ENCODE measurements around the gene POLRMT.
A peak's percentile ranks its signal among the peaks of the same experiment; 100 is the strongest.
"Not testable (repeated sequence)": the region's sequence is repeated elsewhere in the genome, so short reads cannot be mapped to it uniquely, and the experiment has no call there.

The POLRMT gene

GRCh38 chr19:643736-644135, 10.4 kb upstream of the POLRMT start:
- no peaks in the 10 kb centered on the region for H3K27me3 Mint-ChIP-seq
- H3K36me3 Mint-ChIP-seq, result peaks cover 2% of the 10 kb centered on the region
- no peaks in the 10 kb centered on the region for H3K9me3 Mint-ChIP-seq
- H3K27ac Mint-ChIP-seq, result no peak overlapping the region
- H3K4me3 Mint-ChIP-seq, result no peak overlapping the region
- H3K4me1 Mint-ChIP-seq, result peaks cover 5% of the 10 kb centered on the region

DNA sequence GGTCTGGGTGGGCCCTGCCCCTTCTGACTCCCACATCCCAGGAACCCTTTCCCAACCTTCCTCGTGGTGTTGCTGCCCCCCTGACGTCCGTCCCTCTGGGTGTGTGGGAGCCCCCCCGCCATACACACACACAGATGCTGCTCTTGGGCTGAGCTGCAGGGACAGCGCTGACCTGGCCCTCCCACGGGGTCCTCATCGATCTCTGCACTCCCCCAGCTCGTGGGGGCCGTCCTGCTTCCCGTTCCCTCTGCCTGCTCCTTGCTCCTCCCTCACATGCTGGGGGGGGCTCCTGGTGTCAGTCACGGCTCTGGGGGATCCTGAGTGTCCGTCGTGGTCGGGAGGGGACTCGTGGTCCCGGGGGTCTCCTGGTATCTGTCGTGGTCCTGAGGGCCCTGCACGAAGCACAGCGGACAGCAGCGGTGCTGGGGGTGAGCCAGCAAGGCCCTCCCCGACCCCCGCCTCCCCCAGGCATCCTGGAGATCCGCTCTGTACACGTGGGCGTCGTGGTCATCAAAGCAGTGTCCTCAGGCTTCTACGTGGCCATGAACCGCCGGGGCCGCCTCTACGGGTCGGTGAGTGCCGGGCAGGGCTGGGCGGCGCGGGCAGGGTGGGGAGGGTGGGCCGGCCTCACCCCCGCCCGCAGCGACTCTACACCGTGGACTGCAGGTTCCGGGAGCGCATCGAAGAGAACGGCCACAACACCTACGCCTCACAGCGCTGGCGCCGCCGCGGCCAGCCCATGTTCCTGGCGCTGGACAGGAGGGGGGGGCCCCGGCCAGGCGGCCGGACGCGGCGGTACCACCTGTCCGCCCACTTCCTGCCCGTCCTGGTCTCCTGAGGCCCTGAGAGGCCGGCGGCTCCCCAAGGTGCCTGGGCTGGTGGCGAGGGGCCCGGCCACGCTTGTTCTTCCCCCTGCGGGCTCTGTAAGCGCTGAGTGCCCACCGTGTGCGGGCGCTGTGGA, 9.7 kb upstream of the POLRMT start:
- Mint-ChIP-seq H3K27me3 (no peaks in the 10 kb centered on the region), H3K36me3 (peaks cover 2% of the 10 kb centered on the region), H3K9me3 (no peaks in the 10 kb centered on the region), H3K27ac (no peak overlapping the region), H3K4me3 (no peak overlapping the region), H3K4me1 (peaks cover 5% of the 10 kb centered on the region)

DNA sequence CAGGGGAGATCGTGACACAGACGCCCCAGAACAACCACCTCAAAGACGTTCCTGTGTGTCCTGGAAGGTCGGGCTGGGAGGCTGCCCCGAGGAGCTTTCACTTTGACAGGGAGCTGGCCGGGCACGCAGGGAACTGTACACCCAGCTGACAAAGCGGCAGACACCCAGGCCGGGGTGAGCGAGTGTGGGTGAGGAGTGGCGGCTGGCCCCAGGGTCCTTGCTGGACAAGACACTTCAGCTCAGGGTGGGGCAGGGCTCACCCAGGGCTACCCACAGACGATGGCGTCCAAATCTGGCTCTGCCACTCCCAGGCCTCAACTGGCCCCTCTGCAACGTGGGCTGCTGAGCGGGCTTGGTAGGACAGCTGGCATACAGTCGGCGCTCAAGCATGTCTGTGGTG, 8.4 kb upstream of the POLRMT start:
- no peak overlapping the region for H3K4me3 Mint-ChIP-seq
- H3K4me1 Mint-ChIP-seq, result peaks cover 5% of the 10 kb centered on the region
- no peaks in the 10 kb centered on the region for H3K9me3 Mint-ChIP-seq
- H3K36me3 Mint-ChIP-seq, result peaks cover 2% of the 10 kb centered on the region
- no peak overlapping the region for H3K27ac Mint-ChIP-seq
- no peaks in the 10 kb centered on the region for H3K27me3 Mint-ChIP-seq

GRCh38 chr19:640606-641189, 7.4 kb upstream of the POLRMT start:
- peaks cover 5% of the 10 kb centered on the region for H3K4me1 Mint-ChIP-seq
- no peak overlapping the region for H3K4me3 Mint-ChIP-seq
- H3K27me3 Mint-ChIP-seq, result no peaks in the 10 kb centered on the region
- H3K9me3 Mint-ChIP-seq, result no peaks in the 10 kb centered on the region
- no peak overlapping the region for H3K27ac Mint-ChIP-seq
- no peaks in the 10 kb centered on the region for H3K36me3 Mint-ChIP-seq

DNA sequence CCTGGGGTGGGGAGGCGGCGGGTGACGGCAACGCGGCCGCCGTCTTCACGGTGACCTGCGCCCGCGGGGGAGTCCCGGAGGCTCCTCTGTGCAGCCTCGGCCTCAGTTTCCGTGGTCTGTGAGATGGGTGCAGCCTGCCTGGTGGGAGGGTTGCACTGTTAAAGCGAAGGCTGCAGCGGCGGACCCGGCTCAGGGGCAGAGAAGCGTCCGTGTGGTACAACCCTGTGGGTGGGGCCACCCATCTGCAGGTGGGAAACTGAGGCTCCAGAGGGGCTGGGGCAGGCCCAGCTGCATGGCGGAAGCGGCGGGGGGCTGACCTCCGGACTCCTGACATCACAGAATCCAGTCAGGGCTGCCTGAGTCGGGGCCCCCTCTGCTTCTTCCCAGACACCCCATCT, 6.8 kb upstream of the POLRMT start:
- no peaks in the 10 kb centered on the region for H3K27me3 Mint-ChIP-seq
- H3K9me3 Mint-ChIP-seq, result no peaks in the 10 kb centered on the region
- no peak overlapping the region for H3K27ac Mint-ChIP-seq
- no peaks in the 10 kb centered on the region for H3K36me3 Mint-ChIP-seq
- peaks cover 5% of the 10 kb centered on the region for H3K4me1 Mint-ChIP-seq
- H3K4me3 Mint-ChIP-seq, result no peak overlapping the region

- Mint-ChIP-seq H3K36me3 (no peaks in the 10 kb centered on the region), H3K27ac (peak within 1 kb of the TSS; percentile 96), H3K4me3 (peak within 1 kb of the TSS; percentile 85), H3K9me3 (no peaks in the 10 kb centered on the region), H3K4me1 (peaks cover 5% of the 10 kb centered on the region), H3K27me3 (no peaks in the 10 kb centered on the region)
These were observed 6.2 kb upstream of the POLRMT start, which contains the start of gene FGF22 for GRCh38 chr19:639253-640160. FGF22 (plus strand) TSS chr19:639879; CDS start chr19:639926, 47 bp downstream.

GRCh38 chr19:638906-639252, 5.5 kb upstream of the POLRMT start:
- H3K9me3 Mint-ChIP-seq, result no peaks in the 10 kb centered on the region
- H3K4me1 Mint-ChIP-seq, result peaks cover 9% of the 10 kb centered on the region
- no peak overlapping the region for H3K27ac Mint-ChIP-seq
- H3K36me3 Mint-ChIP-seq, result no peaks in the 10 kb centered on the region
- H3K27me3 Mint-ChIP-seq, result no peaks in the 10 kb centered on the region
- H3K4me3 Mint-ChIP-seq, result peak overlapping the region; percentile 85

- H3K4me3 Mint-ChIP-seq, result no peak overlapping the region
- H3K36me3 Mint-ChIP-seq, result no peaks in the 10 kb centered on the region
- no peaks in the 10 kb centered on the region for H3K27me3 Mint-ChIP-seq
- peak overlapping the region; percentile 17 for H3K27ac Mint-ChIP-seq
- peaks cover 28% of the 10 kb centered on the region for H3K4me1 Mint-ChIP-seq
- no peaks in the 10 kb centered on the region for H3K9me3 Mint-ChIP-seq
These were observed 1.8 kb upstream of the POLRMT start for GRCh38 chr19:634975-635652.

GRCh38 chr19:633786-634639, 676 bp upstream of the POLRMT start:
- Mint-ChIP-seq H3K9me3 (no peaks in the 10 kb centered on the region), H3K36me3 (peaks cover 3% of the 10 kb centered on the region), H3K27me3 (no peaks in the 10 kb centered on the region), H3K27ac (peak overlapping the region; percentile 94), H3K4me1 (peaks cover 28% of the 10 kb centered on the region), H3K4me3 (peak overlapping the region; percentile 96)

DNA sequence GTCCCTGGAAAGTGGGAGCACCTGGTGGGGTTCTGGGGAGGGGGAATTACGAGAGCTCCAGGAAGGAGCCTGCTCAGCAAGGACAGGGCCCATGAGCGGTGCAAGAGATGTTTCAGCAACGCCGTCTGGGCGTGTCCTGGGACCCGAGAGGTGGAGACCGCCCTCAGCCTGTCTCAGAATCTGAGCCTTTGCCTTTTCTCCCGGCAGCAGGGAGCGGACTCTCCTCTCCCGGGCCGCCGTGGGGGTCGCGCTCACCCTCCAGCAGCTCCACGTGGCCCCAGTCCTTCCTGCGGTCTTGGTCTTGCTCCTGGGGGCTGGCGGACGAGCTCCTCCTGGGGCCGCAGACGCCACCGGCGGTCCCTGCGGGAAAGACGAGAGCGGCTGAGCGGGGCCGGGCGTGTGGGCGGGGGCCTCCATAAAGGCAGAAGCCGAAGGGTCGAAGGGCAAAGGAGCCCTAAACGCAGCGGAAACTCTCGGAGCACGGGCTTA, 714 bp downstream of the POLRMT start:
- H3K9me3 Mint-ChIP-seq, result no peaks in the 10 kb centered on the region
- peaks cover 36% of the 10 kb centered on the region for H3K4me1 Mint-ChIP-seq
- peak overlapping the region; percentile 96 for H3K4me3 Mint-ChIP-seq
- peaks cover 8% of the 10 kb centered on the region for H3K36me3 Mint-ChIP-seq
- peak overlapping the region; percentile 98 for H3K27ac Mint-ChIP-seq
- no peaks in the 10 kb centered on the region for H3K27me3 Mint-ChIP-seq

- no peaks in the 10 kb centered on the region for H3K27me3 Mint-ChIP-seq
- no peak overlapping the region for H3K4me3 Mint-ChIP-seq
- no peaks in the 10 kb centered on the region for H3K9me3 Mint-ChIP-seq
- peaks cover 10% of the 10 kb centered on the region for H3K36me3 Mint-ChIP-seq
- no peak overlapping the region for H3K27ac Mint-ChIP-seq
- peaks cover 36% of the 10 kb centered on the region for H3K4me1 Mint-ChIP-seq
These were observed 3.2 kb downstream of the POLRMT start for GRCh38 chr19:629961-630714.

- not testable (repeated sequence) for H3K27me3 Mint-ChIP-seq, H3K4me3 Mint-ChIP-seq, H3K27ac Mint-ChIP-seq, H3K9me3 Mint-ChIP-seq
- Mint-ChIP-seq H3K36me3 (peaks cover 10% of the 10 kb centered on the region), H3K4me1 (peaks cover 36% of the 10 kb centered on the region)
These were observed 3.8 kb downstream of the POLRMT start for GRCh38 chr19:629515-629914.

- H3K4me3 Mint-ChIP-seq, result no peak overlapping the region
- H3K27ac Mint-ChIP-seq, result no peak overlapping the region
- H3K27me3 Mint-ChIP-seq, result no peaks in the 10 kb centered on the region
- H3K36me3 Mint-ChIP-seq, result peaks cover 10% of the 10 kb centered on the region
- peaks cover 28% of the 10 kb centered on the region for H3K4me1 Mint-ChIP-seq
- no peaks in the 10 kb centered on the region for H3K9me3 Mint-ChIP-seq
These were observed 5.2 kb downstream of the POLRMT start for GRCh38 chr19:628168-628567.

- H3K27me3 Mint-ChIP-seq, H3K9me3 Mint-ChIP-seq, H3K27ac Mint-ChIP-seq, H3K4me3 Mint-ChIP-seq: not testable (repeated sequence)
- H3K4me1 Mint-ChIP-seq, result peaks cover 21% of the 10 kb centered on the region
- H3K36me3 Mint-ChIP-seq, result peaks cover 10% of the 10 kb centered on the region
These were observed 6.8 kb downstream of the POLRMT start for GRCh38 chr19:626566-626965.

All from activated naive CD4-positive, alpha-beta T cell treated with anti-CD3 and anti-CD28 coated beads, Interleukin-2, amount 50 U/mL, for 24 hours (primary cell).